A549 (cell line): Measurements from ENCODE around the gene MTCH2. TPM values are rescaled to one million over a fixed set of nuclear protein-coding genes. Genes with fewer than 3 reads are reported as not detected.

Source experiments
- ATAC-seq, 2 experiments: fragments of 200-7000 bp in 1 of 2; fragments of >200 bp in 1 of 2; cut with Nextera tagmentation in 1 of 2; cut with Tn5 transposase in 1 of 2; 3 replicates each; pipeline versions ENCODE4 v1.8.0 to v1.9.1; 2018 to 2020; ENCODE audit warnings: mild to moderate bottlenecking in 1 of 2, moderate library complexity in 1 of 2
- CTCF ChIA-PET: fragments of 300-600 bp; sonication (Branson Sonifier 250); formaldehyde crosslinking; extraction: SDS; loops from one replicate; lab custom pipeline; 2021; ENCODE audit warnings: antibody characterized with exemption, inconsistent platforms; lab: Yijun Ruan, JAX
- POLR2A ChIA-PET: fragments of 350-600 bp; formaldehyde crosslinking; extraction: SDS; loops from one replicate; lab custom pipeline; 2021; ENCODE audit warnings: antibody characterized with exemption, inconsistent platforms; lab: Yijun Ruan, JAX
- DNase-seq, 2 experiments: peaks; one replicate each; pipeline versions ENCODE4 v3.0.0 to v3.0.0-alpha.2; 2011 to 2016; ENCODE audit warnings: low read depth in 1 of 2, low spot score in 1 of 2
- FAIRE-seq: peaks from 2 replicates; lab custom pipeline; 2011; peaks lifted over from hg19 to GRCh38; lab: Jason Lieb, UNC
- H3K27ac ChIP-seq, 2 experiments: fragments of >200 bp; sonication (Bioruptor Twin); formaldehyde crosslinking; 3 replicates each; pipeline ENCODE4 v1.5.1; 2016 to 2017
- H3K4me1 ChIP-seq: fragments of >200 bp; sonication (Bioruptor Twin); formaldehyde crosslinking; 3 replicates; pipeline ENCODE4 v1.6.1; 2016
- H3K4me2 ChIP-seq: fragments of >200 bp; sonication (Bioruptor Twin); formaldehyde crosslinking; 3 replicates; pipeline ENCODE4 v1.6.1; 2016
- H3K4me3 ChIP-seq: fragments of >200 bp; sonication (Bioruptor Twin); formaldehyde crosslinking; 3 replicates; pipeline ENCODE4 v1.5.1; 2016
- H3K9me3 ChIP-seq: fragments of >200 bp; sonication (Bioruptor Twin); formaldehyde crosslinking; 3 replicates; pipeline ENCODE4 v1.6.1; 2016
- BHLHE40 ChIP-seq: IDR thresholded peaks from 2 replicates; pipeline ENCODE4 v1.6.1; 2012; ENCODE audit warnings: low read depth, low read length, inconsistent platforms
- CBX8 ChIP-seq: fragments of 200-600 bp; sonication (generic); IDR thresholded peaks from 2 replicates; pipeline ENCODE4 v1.6.1; 2016
- EHF ChIP-seq: fragments of 250-450 bp; sonication (Bioruptor Pico); IDR thresholded peaks from 2 replicates; pipeline ENCODE4 v1.5.0; 2020; ENCODE audit warnings: mild to moderate bottlenecking
- EP300 ChIP-seq, 2 experiments: fragments of >200 bp; sonication (Bioruptor Twin); formaldehyde crosslinking; IDR thresholded peaks; 2 replicates in 1 of 2; 3 replicates in 1 of 2; pipeline ENCODE4 v1.6.1; 2016 to 2017
- FOSL2 ChIP-seq, 2 experiments: fragments of 450-650 bp in 1 of 2; fragments of >200 bp in 1 of 2; sonication (Bioruptor Twin) in 1 of 2; formaldehyde crosslinking; IDR thresholded peaks; 2 replicates each; pipeline versions ENCODE4 v1.5.0 to v1.6.1; 2016 to 2020; ENCODE audit warnings: mild to moderate bottlenecking in 1 of 2, moderate library complexity in 1 of 2
- GATA3 ChIP-seq: IDR thresholded peaks from 2 replicates; pipeline ENCODE4 v1.6.1; 2012; ENCODE audit warnings: borderline replicate concordance
- HDAC2 ChIP-seq: fragments of 200-600 bp; sonication (generic); IDR thresholded peaks from 2 replicates; pipeline ENCODE4 v1.6.1; 2016
- HES2 ChIP-seq: fragments of >200 bp; sonication (Bioruptor Twin); formaldehyde crosslinking; IDR thresholded peaks from 2 replicates; pipeline ENCODE4 v1.6.1; 2016
- HOXA7 ChIP-seq: fragments of 250-450 bp; sonication (Bioruptor Pico); IDR thresholded peaks from 2 replicates; pipeline ENCODE4 v1.5.0; 2020; ENCODE audit warnings: mild to moderate bottlenecking, moderate library complexity
- HOXB5 ChIP-seq: fragments of 250-450 bp; sonication (Bioruptor Pico); IDR thresholded peaks from 2 replicates; pipeline ENCODE4 v1.5.0; 2020; ENCODE audit warnings: mild to moderate bottlenecking, moderate library complexity
- JUN ChIP-seq, 2 experiments: fragments of >200 bp; sonication (Bioruptor Twin); formaldehyde crosslinking; IDR thresholded peaks; 2 replicates in 1 of 2; 3 replicates in 1 of 2; pipeline ENCODE4 v1.6.1; 2016 to 2017
- JUNB ChIP-seq: fragments of >200 bp; sonication (Bioruptor Twin); formaldehyde crosslinking; IDR thresholded peaks from 2 replicates; pipeline ENCODE4 v1.6.1; 2016
- KDM1A ChIP-seq: fragments of 200-600 bp; sonication (generic); IDR thresholded peaks from 2 replicates; pipeline ENCODE4 v1.6.1; 2016; ENCODE audit warnings: low read depth, mild to moderate bottlenecking
- KDM5A ChIP-seq: fragments of 200-600 bp; sonication (generic); IDR thresholded peaks from 2 replicates; pipeline ENCODE4 v1.6.1; 2016; ENCODE audit warnings: antibody characterized with exemption, mild to moderate bottlenecking
- MAFK ChIP-seq: fragments of 450-650 bp; IDR thresholded peaks from 2 replicates; pipeline ENCODE4 v1.6.1; 2014; ENCODE audit not compliant: partially characterized antibody
- NFE2L2 ChIP-seq: fragments of 150-350 bp; conservative IDR thresholded peaks from 2 replicates; pipeline ENCODE4 v1.6.1; 2014; ENCODE audit warnings: low read length
- NPAS2 ChIP-seq: fragments of 250-450 bp; sonication (Bioruptor Pico); IDR thresholded peaks from 2 replicates; pipeline ENCODE4 v1.8.0; 2022; ENCODE audit warnings: mild to moderate bottlenecking, moderate library complexity, borderline replicate concordance
- PBX3 ChIP-seq: IDR thresholded peaks from 2 replicates; pipeline ENCODE4 v1.6.1; 2012
- PHF8 ChIP-seq: fragments of 200-600 bp; sonication (generic); IDR thresholded peaks from 2 replicates; pipeline ENCODE4 v1.6.1; 2016; ENCODE audit warnings: low read depth, mild to moderate bottlenecking, antibody characterized with exemption, moderate library complexity, borderline replicate concordance
- POLR2A ChIP-seq: IDR thresholded peaks from 2 replicates; pipeline ENCODE4 v1.6.1; 2012; ENCODE audit warnings: mild to moderate bottlenecking, low read length
- POLR2AphosphoS2 ChIP-seq: conservative IDR thresholded peaks from 2 replicates; pipeline ENCODE4 v1.6.1; 2012; ENCODE audit warnings: low read length, improper control_type of control experiment, inconsistent platforms
- RAD21 ChIP-seq, 2 experiments: fragments of >200 bp in 1 of 2; sonication (Bioruptor Twin) in 1 of 2; formaldehyde crosslinking in 1 of 2; IDR thresholded peaks in 1 of 2; conservative IDR thresholded peaks in 1 of 2; 2 replicates in 1 of 2; 3 replicates in 1 of 2; pipeline ENCODE4 v1.6.1; 2012 to 2018; ENCODE audit warnings: inconsistent platforms in 1 of 2
- RARB ChIP-seq: fragments of 250-450 bp; sonication (Bioruptor Pico); IDR thresholded peaks from 2 replicates; pipeline ENCODE4 v1.8.0; 2021; ENCODE audit warnings: mild to moderate bottlenecking, moderate library complexity
- REST ChIP-seq: fragments of 200-600 bp; sonication (generic); IDR thresholded peaks from 2 replicates; pipeline ENCODE4 v1.6.1; 2016; ENCODE audit warnings: antibody characterized with exemption, mild to moderate bottlenecking, moderate library complexity
- RFX5 ChIP-seq: fragments of 450-650 bp; IDR thresholded peaks from 2 replicates; pipeline ENCODE4 v1.7.1; 2014; ENCODE audit warnings: antibody characterized with exemption, mild to moderate bottlenecking, moderate library complexity
- RNF2 ChIP-seq: fragments of 200-600 bp; sonication (generic); IDR thresholded peaks from 2 replicates; pipeline ENCODE4 v1.6.1; 2016; ENCODE audit warnings: low read depth, mild to moderate bottlenecking, antibody characterized with exemption, moderate library complexity, borderline replicate concordance
- ZC3H11A ChIP-seq: fragments of 450-650 bp; IDR thresholded peaks from 2 replicates; pipeline ENCODE4 v1.6.1; 2014; ENCODE audit warnings: antibody characterized with exemption, mild to moderate bottlenecking
- ZFP36 ChIP-seq: fragments of 450-650 bp; IDR thresholded peaks from 2 replicates; pipeline ENCODE4 v1.6.1; 2014; ENCODE audit warnings: borderline replicate concordance; ENCODE audit not compliant: partially characterized antibody
- WGBS: methylation state at CpG from one replicate; pipeline ENCODE4 v1.1.6; 2017; ENCODE audit errors: missing lambda C conversion rate; 5-methylcytosine and 5-hydroxymethylcytosine counted together
- polyA minus RNA-seq: library from RNA; depleted of rRNA, polyadenylated mRNA; stranded (reverse); fragments of >200 nt; gene quantifications from 2 replicates; pipeline ENCODE4 v1.2.3, GENCODE V29; 2011; rRNA and poly(A)+ RNA removed
- polyA plus RNA-seq, 4 experiments: library from polyadenylated mRNA; depleted of rRNA in 3 of 4; stranded (reverse); fragments of >200 nt; fragmentation: RNase III in 1 of 4; extraction: RNeasy Plus Mini Kit Qiagen cat#74134 plus additional on column Dnase treatment in 1 of 4; gene quantifications; 2 replicates in 3 of 4; 3 replicates in 1 of 4; pipeline ENCODE4 v1.2.3, GENCODE V29; 2011 to 2017
- TF ChIP-seq, protein P1 (sequence below): fragments of 250-450 bp; sonication (Bioruptor Pico); IDR thresholded peaks from 2 replicates; pipeline ENCODE4 v1.5.0; 2020; ENCODE audit warnings: low read depth, mild to moderate bottlenecking, moderate library complexity
- TF ChIP-seq, protein P2 (sequence below): fragments of 250-450 bp; sonication (Bioruptor Pico); IDR thresholded peaks from 2 replicates; pipeline ENCODE4 v1.5.0; 2021; ENCODE audit warnings: mild to moderate bottlenecking, moderate library complexity, borderline replicate concordance
- TF ChIP-seq, protein P3 (sequence below): fragments of >200 bp; sonication (Bioruptor Twin); formaldehyde crosslinking; IDR thresholded peaks from 3 replicates; pipeline ENCODE4 v1.6.1; 2016

The MTCH2 gene
- polyA plus RNA-seq (2011; rRNA removed) (222 and 253 TPM in 2 replicates), polyA plus RNA-seq (2017; fragmentation: RNase III; extraction: RNeasy Plus Mini Kit Qiagen cat#74134 plus additional on column Dnase treatment) (165 to 192 TPM (median 179 TPM) in 3 replicates), polyA minus RNA-seq (122 and 135 TPM in 2 replicates)
- 141 and 152 TPM in 2 replicates for polyA plus RNA-seq (2012; cell fraction: cytosol; rRNA removed)
- 46.9 and 60.3 TPM in 2 replicates for polyA plus RNA-seq (2012; cell fraction: nucleus; rRNA removed)

- WGBS, result 1% methylated on average over 41 of the region's 78 CpGs
- no peak for FAIRE-seq
- ChIA-PET CTCF (interaction anchor here (1.5 kb wide), 1 partner anchor 13 kb away, joined by 4 read pairs; no protein-coding TSS in a partner anchor), POLR2A (no interaction called here)
- peak; percentile 95 to 96 for ATAC-seq
- peak within 1 kb of the TSS; percentile 77 for H3K4me3 ChIP-seq
- H3K9me3 ChIP-seq, result no peaks in the 10 kb centered on the region
- H3K4me1 ChIP-seq, result peaks cover 18% of the 10 kb centered on the region; the same call in 2 of the 3 replicates
- peak within 1 kb of the TSS; percentile 90 for H3K4me2 ChIP-seq
- peak; percentile 96 to 98 for DNase-seq
- H3K27ac ChIP-seq, result peak within 1 kb of the TSS; percentile 93 to 97
- TF ChIP-seq ZFP36 (no peak), NPAS2 (CRISPR knock-in tag) (peak; percentile 62; the same call in 1 of the 2 replicates), JUNB (no peak), HDAC2 (no peak), HOXB5 (CRISPR knock-in tag) (no peak), BHLHE40 (peak; percentile 86), NFE2L2 (no peak), RFX5 (no peak), EHF (CRISPR knock-in tag) (no peak), KDM5A (0 out of 2 replicates have a peak, but pooled peaks have one; percentile 47), RARB (CRISPR knock-in tag) (no peak), FOSL2 (IDR thresholded peaks at IDR 0.05) (no peak), FOSL2 (CRISPR knock-in tag; IDR thresholded peaks at IDR 0.05) (no peak), RAD21 (conservative IDR thresholded peaks at IDR 0.05 in 1 of 2, IDR thresholded peaks at IDR 0.05 in 1 of 2) (no peak), GATA3 (no peak), POLR2A (peak; percentile 98), MAFK (no peak), PBX3 (peak; percentile 30; the same call in 1 of the 2 replicates), JUN (IDR thresholded peaks at IDR 0.05) (peak in 1 of 2 experiments; percentile 91; a peak in 3 of 5 replicates), RNF2 (no peak), REST (peak; percentile 59), KDM1A (no peak), POLR2AphosphoS2 (no peak), HOXA7 (CRISPR knock-in tag) (no peak), ZC3H11A (no peak), CBX8 (no peak), HES2 (no peak), EP300 (IDR thresholded peaks at IDR 0.05) (no peak), PHF8 (peak; percentile 99)
- TF ChIP-seq, protein P1, sequence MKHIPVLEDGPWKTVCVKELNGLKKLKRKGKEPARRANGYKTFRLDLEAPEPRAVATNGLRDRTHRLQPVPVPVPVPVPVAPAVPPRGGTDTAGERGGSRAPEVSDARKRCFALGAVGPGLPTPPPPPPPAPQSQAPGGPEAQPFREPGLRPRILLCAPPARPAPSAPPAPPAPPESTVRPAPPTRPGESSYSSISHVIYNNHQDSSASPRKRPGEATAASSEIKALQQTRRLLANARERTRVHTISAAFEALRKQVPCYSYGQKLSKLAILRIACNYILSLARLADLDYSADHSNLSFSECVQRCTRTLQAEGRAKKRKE (CRISPR knock-in tag), result no peak
- TF ChIP-seq, protein P2, sequence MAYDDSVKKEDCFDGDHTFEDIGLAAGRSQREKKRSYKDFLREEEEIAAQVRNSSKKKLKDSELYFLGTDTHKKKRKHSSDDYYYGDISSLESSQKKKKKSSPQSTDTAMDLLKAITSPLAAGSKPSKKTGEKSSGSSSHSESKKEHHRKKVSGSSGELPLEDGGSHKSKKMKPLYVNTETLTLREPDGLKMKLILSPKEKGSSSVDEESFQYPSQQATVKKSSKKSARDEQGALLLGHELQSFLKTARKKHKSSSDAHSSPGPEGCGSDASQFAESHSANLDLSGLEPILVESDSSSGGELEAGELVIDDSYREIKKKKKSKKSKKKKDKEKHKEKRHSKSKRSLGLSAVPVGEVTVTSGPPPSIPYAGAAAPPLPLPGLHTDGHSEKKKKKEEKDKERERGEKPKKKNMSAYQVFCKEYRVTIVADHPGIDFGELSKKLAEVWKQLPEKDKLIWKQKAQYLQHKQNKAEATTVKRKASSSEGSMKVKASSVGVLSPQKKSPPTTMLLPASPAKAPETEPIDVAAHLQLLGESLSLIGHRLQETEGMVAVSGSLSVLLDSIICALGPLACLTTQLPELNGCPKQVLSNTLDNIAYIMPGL (CRISPR knock-in tag), result no peak
- TF ChIP-seq, protein P3, sequence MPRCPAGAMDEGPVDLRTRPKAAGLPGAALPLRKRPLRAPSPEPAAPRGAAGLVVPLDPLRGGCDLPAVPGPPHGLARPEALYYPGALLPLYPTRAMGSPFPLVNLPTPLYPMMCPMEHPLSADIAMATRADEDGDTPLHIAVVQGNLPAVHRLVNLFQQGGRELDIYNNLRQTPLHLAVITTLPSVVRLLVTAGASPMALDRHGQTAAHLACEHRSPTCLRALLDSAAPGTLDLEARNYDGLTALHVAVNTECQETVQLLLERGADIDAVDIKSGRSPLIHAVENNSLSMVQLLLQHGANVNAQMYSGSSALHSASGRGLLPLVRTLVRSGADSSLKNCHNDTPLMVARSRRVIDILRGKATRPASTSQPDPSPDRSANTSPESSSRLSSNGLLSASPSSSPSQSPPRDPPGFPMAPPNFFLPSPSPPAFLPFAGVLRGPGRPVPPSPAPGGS, result peak; percentile 40; the same call in 2 of the 3 replicates
Measured at GRCh38 chr11:47642099-47642855, at the start of gene MTCH2. MTCH2 (minus strand) TSS chr11:47642559; CDS start chr11:47642465, 94 bp downstream.
